Measurements from ENCODE around the gene ZNF302.

Gene ZNF302

GRCh38 chr19:34731019-34731829 lies 53.7 kb downstream of the ZNF302 start:
- H3K27ac ChIP-seq (ENCODE audit: low read depth, low read length, poor library complexity, severe bottlenecking) = no peak overlapping the region
- TF ChIP-seq CTCF (IDR thresholded peaks at IDR 0.05; ENCODE audit: low read length) = no peak
- no peak for TF ChIP-seq EZH2 (IDR thresholded peaks at IDR 0.05; ENCODE audit: borderline replicate concordance, low read length)
- no peak overlapping the region for H3K4me3 ChIP-seq (ENCODE audit: low read depth, low read length, poor library complexity, severe bottlenecking)
- H3K36me3 ChIP-seq (ENCODE audit: insufficient read depth, low read length) = peaks cover 11% of the 10 kb centered on the region
- no peak overlapping the region for H3K4me2 ChIP-seq (ENCODE audit: low read length)
- H3F3A ChIP-seq (ENCODE audit: insufficient read depth, low read length) = no peaks in the 10 kb centered on the region
- H3K9me3 ChIP-seq (ENCODE audit: low read length) = no peaks in the 10 kb centered on the region
- H2AFZ ChIP-seq (ENCODE audit: low read length) = no peak overlapping the region
- peaks cover 17% of the 10 kb centered on the region for H3K4me1 ChIP-seq (ENCODE audit: insufficient read depth, low read length, severe bottlenecking)
- no peaks in the 10 kb centered on the region for H3K79me2 ChIP-seq (ENCODE audit: insufficient read depth, low read length)
- H3K9me2 ChIP-seq (ENCODE audit: low read depth, low read length) = no peaks in the 10 kb centered on the region
- H3K27me3 ChIP-seq (ENCODE audit: insufficient read depth, low read length) = no peaks in the 10 kb centered on the region
- no peak overlapping the region for H3K9ac ChIP-seq (ENCODE audit: low read length)
- H4K20me1 ChIP-seq (ENCODE audit: insufficient read depth, low read length) = no peaks in the 10 kb centered on the region

- no peaks in the 10 kb centered on the region for H3F3A ChIP-seq (ENCODE audit: insufficient read depth, low read length)
- H3K9ac ChIP-seq (ENCODE audit: low read length) = no peak overlapping the region
- no peak overlapping the region for H2AFZ ChIP-seq (ENCODE audit: low read length)
- no peak overlapping the region for H3K4me3 ChIP-seq (ENCODE audit: low read depth, low read length, poor library complexity, severe bottlenecking)
- H3K9me2 ChIP-seq (ENCODE audit: low read depth, low read length) = no peaks in the 10 kb centered on the region
- no peak overlapping the region for H3K4me2 ChIP-seq (ENCODE audit: low read length)
- H3K79me2 ChIP-seq (ENCODE audit: insufficient read depth, low read length) = no peaks in the 10 kb centered on the region
- H4K20me1 ChIP-seq (ENCODE audit: insufficient read depth, low read length) = no peaks in the 10 kb centered on the region
- H3K36me3 ChIP-seq (ENCODE audit: insufficient read depth, low read length) = peaks cover 15% of the 10 kb centered on the region
- no peaks in the 10 kb centered on the region for H3K9me3 ChIP-seq (ENCODE audit: low read length)
- H3K4me1 ChIP-seq (ENCODE audit: insufficient read depth, low read length, severe bottlenecking) = peaks cover 17% of the 10 kb centered on the region
- no peak overlapping the region for H3K27ac ChIP-seq (ENCODE audit: low read depth, low read length, poor library complexity, severe bottlenecking)
- H3K27me3 ChIP-seq (ENCODE audit: insufficient read depth, low read length) = no peaks in the 10 kb centered on the region
- no peak for TF ChIP-seq EZH2 (IDR thresholded peaks at IDR 0.05; ENCODE audit: borderline replicate concordance, low read length)
- TF ChIP-seq CTCF (IDR thresholded peaks at IDR 0.05; ENCODE audit: low read length) = no peak
Measured at GRCh38 chr19:34731964-34732363, 54.5 kb downstream of the ZNF302 start.

GRCh38 chr19:34732612-34733211 lies 55.2 kb downstream of the ZNF302 start:
- no peak for TF ChIP-seq EZH2 (IDR thresholded peaks at IDR 0.05; ENCODE audit: borderline replicate concordance, low read length)
- no peak for TF ChIP-seq CTCF (IDR thresholded peaks at IDR 0.05; ENCODE audit: low read length)
- Histone ChIP-seq H3K27ac (ENCODE audit: low read depth, low read length, poor library complexity, severe bottlenecking) (no peak overlapping the region), H4K20me1 (ENCODE audit: insufficient read depth, low read length) (no peaks in the 10 kb centered on the region), H3K4me2 (ENCODE audit: low read length) (peak overlapping the region; percentile 74), H3K4me1 (ENCODE audit: insufficient read depth, low read length, severe bottlenecking) (peaks cover 17% of the 10 kb centered on the region), H3K4me3 (ENCODE audit: low read depth, low read length, poor library complexity, severe bottlenecking) (peak overlapping the region; percentile 75), H3K9me3 (ENCODE audit: low read length) (no peaks in the 10 kb centered on the region), H3F3A (ENCODE audit: insufficient read depth, low read length) (no peaks in the 10 kb centered on the region), H3K9ac (ENCODE audit: low read length) (no peak overlapping the region), H3K36me3 (ENCODE audit: insufficient read depth, low read length) (peaks cover 19% of the 10 kb centered on the region), H2AFZ (ENCODE audit: low read length) (no peak overlapping the region), H3K79me2 (ENCODE audit: insufficient read depth, low read length) (no peaks in the 10 kb centered on the region), H3K9me2 (ENCODE audit: low read depth, low read length) (no peaks in the 10 kb centered on the region), H3K27me3 (ENCODE audit: insufficient read depth, low read length) (no peaks in the 10 kb centered on the region)
